Naive thymus-derived CD4-positive, alpha-beta T cell (primary cell): ENCODE data around the gene HIPK2. TPM values are rescaled to one million over a fixed set of nuclear protein-coding genes. Genes with fewer than 3 reads are reported as not detected.

Experiments used
- ATAC-seq: fragments of 150-1000 bp; cut with Tn5 transposase; 2 replicates; pipeline ENCODE4 v1.10.0; 2021; ENCODE audit warnings: mild to moderate bottlenecking, moderate library complexity
- CTCF ChIA-PET: fragments of 350-600 bp; sonication (Branson Sonifier 250); formaldehyde crosslinking; loops from one replicate; lab custom pipeline; 2021; ENCODE audit warnings: antibody characterized with exemption; lab: Charles Lee
- POLR2A ChIA-PET: fragments of 350-600 bp; sonication (Branson Sonifier 250); formaldehyde crosslinking; loops from one replicate; lab custom pipeline; 2021; ENCODE audit warnings: antibody characterized with exemption, inconsistent platforms; lab: Charles Lee
- DNase-seq, 9 donors: peaks; one replicate each; pipeline versions ENCODE4 v3.0.0 to v3.0.0-alpha.2; 2020 to 2022; ENCODE audit warnings: mixed read lengths in 1 of 9
- H3K27ac ChIP-seq: one replicate; pipeline ENCODE4 v1.7.0; 2013; ENCODE audit warnings: mild to moderate bottlenecking, low read depth, low read length, moderate library complexity
- H3K27me3 ChIP-seq, 2 donors: one replicate each; pipeline ENCODE4 v1.7.0; 2013; ENCODE audit warnings: low read length in 2 of 2, mild to moderate bottlenecking in 2 of 2, moderate library complexity in 2 of 2; ENCODE audit not compliant: control insufficient read depth in 2 of 2, insufficient read depth in 2 of 2
- H3K36me3 ChIP-seq, 3 experiments: 1 replicate in 2 of 3; 2 replicates in 1 of 3; pipeline ENCODE4 v1.7.0; 2013; ENCODE audit warnings: low read length in 3 of 3, mild to moderate bottlenecking in 3 of 3, moderate library complexity in 1 of 3; ENCODE audit not compliant: insufficient read depth in 3 of 3, control insufficient read depth in 2 of 3
- H3K4me1 ChIP-seq, 2 donors: one replicate each; pipeline ENCODE4 v1.7.0; 2013; ENCODE audit warnings: low read length in 2 of 2, mild to moderate bottlenecking in 2 of 2, moderate library complexity in 1 of 2; ENCODE audit not compliant: control insufficient read depth in 2 of 2, insufficient read depth in 2 of 2
- H3K4me3 ChIP-seq: 2 replicates; pipeline ENCODE4 v1.7.0; 2013; ENCODE audit warnings: mild to moderate bottlenecking, low read length
- H3K9me3 ChIP-seq, 3 experiments: 1 replicate in 2 of 3; 2 replicates in 1 of 3; pipeline ENCODE4 v1.7.0; 2013; ENCODE audit warnings: low read length in 3 of 3; ENCODE audit not compliant: control insufficient read depth in 2 of 3
- H3K27ac Mint-ChIP-seq, 9 donors: one replicate each; pipeline ENCODE4 v1.8.0; 2020 to 2022; ENCODE audit warnings: mixed read lengths in 9 of 9, mild to moderate bottlenecking in 8 of 9, moderate library complexity in 5 of 9, inconsistent platforms in 2 of 9
- H3K27me3 Mint-ChIP-seq, 5 donors: one replicate each; pipeline ENCODE4 v1.8.0; 2021 to 2022; ENCODE audit warnings: mixed read lengths in 5 of 5, mild to moderate bottlenecking in 1 of 5
- H3K36me3 Mint-ChIP-seq, 5 donors: one replicate each; pipeline ENCODE4 v1.8.0; 2020 to 2022; ENCODE audit warnings: mixed read lengths in 5 of 5, mild to moderate bottlenecking in 3 of 5, inconsistent platforms in 1 of 5
- H3K4me1 Mint-ChIP-seq, 7 donors: one replicate each; pipeline ENCODE4 v1.8.0; 2020 to 2022; ENCODE audit warnings: mixed read lengths in 7 of 7, mild to moderate bottlenecking in 3 of 7, inconsistent platforms in 1 of 7
- H3K4me3 Mint-ChIP-seq, 10 donors: one replicate each; pipeline ENCODE4 v1.8.0; 2020 to 2022; ENCODE audit warnings: mild to moderate bottlenecking in 10 of 10, mixed read lengths in 10 of 10, moderate library complexity in 6 of 10, inconsistent platforms in 2 of 10
- H3K9me3 Mint-ChIP-seq, 11 donors: one replicate each; pipeline ENCODE4 v1.8.0; 2020 to 2022; ENCODE audit warnings: mixed read lengths in 11 of 11, mild to moderate bottlenecking in 4 of 11, inconsistent platforms in 1 of 11, moderate library complexity in 1 of 11
- intact Hi-C, 2 donors: fragments of 100-400 bp; cut with micrococcal nuclease; formaldehyde crosslinking; loops; one replicate each; pipeline ENCODE4 v1.15.1; 2023
- polyA plus RNA-seq, 2 donors: library from polyadenylated mRNA; unstranded; fragments of 300-500 nt; fragmentation: Illumina TruSeq; gene quantifications; one replicate each; pipeline ENCODE4 v1.2.3, GENCODE V29; 2021
- total RNA-seq, 6 experiments: library from RNA in 5 of 6; stranded (reverse) in 5 of 6; gene quantifications; 1 replicate in 5 of 6; 2 replicates in 1 of 6; pipeline ENCODE4 v1.2.3 and lab custom pipeline; 2021 to 2026

The HIPK2 gene
- total and polyA plus RNA-seq, 7 experiments from 2014 or later = 4.6 to 44.0 (median 36.1) TPM

GRCh38 chr7:139629392-139630082 lies 148.3 kb downstream of the HIPK2 start:
- peaks cover 52 to 94% (median 82%) of the 10 kb centered on the region in 7 donors for H3K4me1 Mint-ChIP-seq

GRCh38 chr7:139627831-139628230 lies 150.0 kb downstream of the HIPK2 start:
- no peak overlapping the region for H3K4me3 ChIP-seq
- POLR2A ChIA-PET = interaction anchor here (1.1 to 1.7 kb wide), 3 partner anchors 13 to 140 kb away, joined by 4 to 6 read pairs (median 4); no protein-coding TSS in a partner anchor
- peak overlapping the region; percentile 64 for H3K27ac ChIP-seq
- Mint-ChIP-seq H3K27ac (peak overlapping the region; percentile 81 to 98 (median 96)), H3K4me1 (peaks cover 58 to 95% (median 86%) of the 10 kb centered on the region in 7 donors), H3K27me3 (no peaks in the 10 kb centered on the region), H3K9me3 (peaks cover 0 to 1% (median 0%) of the 10 kb centered on the region in 11 donors), H3K4me3 (peak overlapping the region in 9 of 10 donors; percentile 42 to 84 (median 64)), H3K36me3 (peaks cover 12 to 62% (median 54%) of the 10 kb centered on the region in 5 donors)
- no peaks in the 10 kb centered on the region for H3K27me3 ChIP-seq
- no peaks in the 10 kb centered on the region for H3K36me3 ChIP-seq
- intact Hi-C loops = loop anchor here (1.0 to 10.0 kb wide), 2 partner anchors 7 to 283 kb away; partner anchors contain the start of gene FMC1 (in 1 of the 2)
- CTCF ChIA-PET = interaction anchor here (1.7 to 2.6 kb wide), 3 partner anchors 9 to 26 kb away, joined by 6 to 15 read pairs (median 6); no protein-coding TSS in a partner anchor
- no peak for DNase-seq
- no peak for ATAC-seq
- H3K9me3 ChIP-seq = no peaks in the 10 kb centered on the region
- H3K4me1 ChIP-seq = peaks cover 17 to 66% of the 10 kb centered on the region in 2 donors

More at GRCh38 chr7:139629392-139630082, 148.3 kb downstream of the HIPK2 start:
- intact Hi-C loops = loop anchor here in 1 of 2 donors (1.0 to 10.0 kb wide), 2 partner anchors 7 to 285 kb away; partner anchors contain the start of gene FMC1
- peaks cover 17 to 67% of the 10 kb centered on the region in 2 donors for H3K4me1 ChIP-seq
- Mint-ChIP-seq H3K36me3 (peaks cover 11 to 61% (median 54%) of the 10 kb centered on the region in 5 donors), H3K9me3 (peaks cover 0 to 1% (median 0%) of the 10 kb centered on the region in 11 donors), H3K27me3 (no peaks in the 10 kb centered on the region), H3K4me3 (peak overlapping the region in 8 of 10 donors; percentile 16 to 84 (median 71)), H3K27ac (peak overlapping the region in 8 of 9 donors; percentile 77 to 98 (median 96))
- no peaks in the 10 kb centered on the region for H3K36me3 ChIP-seq
- POLR2A ChIA-PET = interaction anchor here (1.1 kb wide), 1 partner anchor 11 kb away, joined by 3 read pairs; no protein-coding TSS in a partner anchor
- no peaks in the 10 kb centered on the region for H3K27me3 ChIP-seq
- peak overlapping the region; percentile 64 for H3K27ac ChIP-seq
- no peak overlapping the region for H3K4me3 ChIP-seq
- H3K9me3 ChIP-seq = no peaks in the 10 kb centered on the region
- ATAC-seq = no peak
- CTCF ChIA-PET = interaction anchor here (0.6 to 2.6 kb wide), 2 partner anchors 16 to 765 kb away, joined by 3 to 15 read pairs; no protein-coding TSS in a partner anchor
- no peak for DNase-seq

- DNase-seq = peak in 7 of 9 donors; percentile 29 to 71 (median 63)
- CTCF ChIA-PET = interaction anchor here (0.6 to 0.7 kb wide), 2 partner anchors 10 to 694 kb away, joined by 3 read pairs; no protein-coding TSS in a partner anchor
- Histone ChIP-seq H3K27me3 (no peaks in the 10 kb centered on the region), H3K27ac (peak overlapping the region; percentile 64), H3K9me3 (no peaks in the 10 kb centered on the region), H3K4me3 (peak overlapping the region; percentile 3), H3K4me1 (peaks cover 17 to 66% of the 10 kb centered on the region in 2 donors), H3K36me3 (no peaks in the 10 kb centered on the region)
- Mint-ChIP-seq H3K27ac (peak overlapping the region; percentile 81 to 98 (median 96)), H3K9me3 (peaks cover 0 to 1% (median 0%) of the 10 kb centered on the region in 11 donors), H3K4me1 (peaks cover 58 to 90% (median 81%) of the 10 kb centered on the region in 7 donors), H3K27me3 (no peaks in the 10 kb centered on the region), H3K4me3 (peak overlapping the region; percentile 61 to 84 (median 74)), H3K36me3 (peaks cover 12 to 62% (median 48%) of the 10 kb centered on the region in 5 donors)
- POLR2A ChIA-PET = interaction anchor here (1.0 to 1.7 kb wide), 3 partner anchors 9 to 141 kb away, joined by 3 to 6 read pairs (median 4); no protein-coding TSS in a partner anchor
- intact Hi-C loops = loop anchor here (1.0 to 10.0 kb wide), 3 partner anchors 8 to 282 kb away; partner anchors contain the start of gene FMC1 (in 1 of the 2)
- peak; percentile 77 for ATAC-seq
Observed at GRCh38 chr7:139626817-139627216, 151.0 kb downstream of the HIPK2 start.

- ChIA-PET CTCF (no interaction called here), POLR2A (interaction anchor here (1.5 kb wide), 1 partner anchor 23 kb away, joined by 3 read pairs; no protein-coding TSS in a partner anchor)
- H3K27me3 Mint-ChIP-seq = no peaks in the 10 kb centered on the region
- Histone ChIP-seq H3K36me3 (peaks cover 0 to 15% (median 0%) of the 10 kb centered on the region in 3 experiments), H3K4me3 (no peak overlapping the region), H3K9me3 (no peaks in the 10 kb centered on the region), H3K27ac (no peak overlapping the region), H3K4me1 (peaks cover 17 to 33% of the 10 kb centered on the region in 2 donors), H3K27me3 (no peaks in the 10 kb centered on the region)
- intact Hi-C loops = loop anchor here (5.0 to 10.0 kb wide), 2 partner anchors 121 to 279 kb away; partner anchors contain the start of gene FMC1 (in 1 of the 2)
- H3K36me3 Mint-ChIP-seq = peaks cover 7 to 39% (median 37%) of the 10 kb centered on the region in 5 donors
- no peak for DNase-seq
- peaks cover 38 to 74% (median 61%) of the 10 kb centered on the region in 7 donors for H3K4me1 Mint-ChIP-seq
- peak overlapping the region in 8 of 9 donors; percentile 17 to 97 (median 56) for H3K27ac Mint-ChIP-seq
- no peak overlapping the region for H3K4me3 Mint-ChIP-seq
- no peak for ATAC-seq
- H3K9me3 Mint-ChIP-seq = no peaks in the 10 kb centered on the region
Observed at GRCh38 chr7:139623518-139623917, 154.3 kb downstream of the HIPK2 start.

GRCh38 chr7:139620676-139621344 lies 157.0 kb downstream of the HIPK2 start:
- H3K27ac Mint-ChIP-seq = peak overlapping the region in 6 of 9 donors; percentile 0 to 82 (median 42)
- peak overlapping the region in 1 of 10 donors; percentile 10 for H3K4me3 Mint-ChIP-seq
- peaks cover 16 to 47% (median 36%) of the 10 kb centered on the region in 7 donors for H3K4me1 Mint-ChIP-seq
- Histone ChIP-seq H3K36me3 (peaks cover 0 to 42% (median 7%) of the 10 kb centered on the region in 3 experiments), H3K4me3 (no peak overlapping the region), H3K4me1 (peaks cover 0 to 8% of the 10 kb centered on the region in 2 donors), H3K27ac (no peak overlapping the region), H3K9me3 (no peaks in the 10 kb centered on the region), H3K27me3 (no peaks in the 10 kb centered on the region)
- H3K36me3 Mint-ChIP-seq = peaks cover 13 to 44% (median 19%) of the 10 kb centered on the region in 5 donors
- ChIA-PET POLR2A (no interaction called here), CTCF (interaction anchor here (0.8 to 4.9 kb wide), 12 partner anchors 12 to 389 kb away, joined by 3 to 31 read pairs (median 7); no protein-coding TSS in a partner anchor)
- intact Hi-C loops = loop anchor here (1.0 to 10.0 kb wide), 6 partner anchors 16 to 276 kb away; partner anchors contain the start of gene FMC1 (in 1 of the 2)
- peak in 8 of 9 donors; percentile 27 to 58 (median 54) for DNase-seq
- no peaks in the 10 kb centered on the region for H3K9me3 Mint-ChIP-seq
- ATAC-seq = peak; percentile 86
- no peaks in the 10 kb centered on the region for H3K27me3 Mint-ChIP-seq
